ENCODE results near the gene CLIC5.

- TF ChIP-seq CTCF (IDR thresholded peaks at IDR 0.05) = no peak
- TF ChIP-seq POLR2A (IDR thresholded peaks at IDR 0.05) = no peak
These were observed 28.9 kb downstream of the CLIC5 start for GRCh38 chr6:45986746-45987274.
